Measurements from ENCODE around the gene KIAA0408.

GRCh38 chr6:127459231-127459641 lies at the start of gene KIAA0408:
- TF ChIP-seq, protein P1, sequence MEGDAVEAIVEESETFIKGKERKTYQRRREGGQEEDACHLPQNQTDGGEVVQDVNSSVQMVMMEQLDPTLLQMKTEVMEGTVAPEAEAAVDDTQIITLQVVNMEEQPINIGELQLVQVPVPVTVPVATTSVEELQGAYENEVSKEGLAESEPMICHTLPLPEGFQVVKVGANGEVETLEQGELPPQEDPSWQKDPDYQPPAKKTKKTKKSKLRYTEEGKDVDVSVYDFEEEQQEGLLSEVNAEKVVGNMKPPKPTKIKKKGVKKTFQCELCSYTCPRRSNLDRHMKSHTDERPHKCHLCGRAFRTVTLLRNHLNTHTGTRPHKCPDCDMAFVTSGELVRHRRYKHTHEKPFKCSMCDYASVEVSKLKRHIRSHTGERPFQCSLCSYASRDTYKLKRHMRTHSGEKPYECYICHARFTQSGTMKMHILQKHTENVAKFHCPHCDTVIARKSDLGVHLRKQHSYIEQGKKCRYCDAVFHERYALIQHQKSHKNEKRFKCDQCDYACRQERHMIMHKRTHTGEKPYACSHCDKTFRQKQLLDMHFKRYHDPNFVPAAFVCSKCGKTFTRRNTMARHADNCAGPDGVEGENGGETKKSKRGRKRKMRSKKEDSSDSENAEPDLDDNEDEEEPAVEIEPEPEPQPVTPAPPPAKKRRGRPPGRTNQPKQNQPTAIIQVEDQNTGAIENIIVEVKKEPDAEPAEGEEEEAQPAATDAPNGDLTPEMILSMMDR (IDR thresholded peaks at IDR 0.05), result no peak
- no peak for TF ChIP-seq ZFX (IDR thresholded peaks at IDR 0.05; ENCODE audit: borderline replicate concordance)

Data from 22Rv1 (cell line).